ENCODE data around the gene TRO. TPM values are rescaled to one million over a fixed set of nuclear protein-coding genes. Genes with fewer than 3 reads are reported as not detected.
A peak's percentile ranks its signal among the peaks of the same experiment; 100 is the strongest.

TRO gene
- total and polyA plus RNA-seq, 4 experiments from 2014 or later = 0.66 to 2.2 (median 1.9) TPM; not detected in 1

DNA sequence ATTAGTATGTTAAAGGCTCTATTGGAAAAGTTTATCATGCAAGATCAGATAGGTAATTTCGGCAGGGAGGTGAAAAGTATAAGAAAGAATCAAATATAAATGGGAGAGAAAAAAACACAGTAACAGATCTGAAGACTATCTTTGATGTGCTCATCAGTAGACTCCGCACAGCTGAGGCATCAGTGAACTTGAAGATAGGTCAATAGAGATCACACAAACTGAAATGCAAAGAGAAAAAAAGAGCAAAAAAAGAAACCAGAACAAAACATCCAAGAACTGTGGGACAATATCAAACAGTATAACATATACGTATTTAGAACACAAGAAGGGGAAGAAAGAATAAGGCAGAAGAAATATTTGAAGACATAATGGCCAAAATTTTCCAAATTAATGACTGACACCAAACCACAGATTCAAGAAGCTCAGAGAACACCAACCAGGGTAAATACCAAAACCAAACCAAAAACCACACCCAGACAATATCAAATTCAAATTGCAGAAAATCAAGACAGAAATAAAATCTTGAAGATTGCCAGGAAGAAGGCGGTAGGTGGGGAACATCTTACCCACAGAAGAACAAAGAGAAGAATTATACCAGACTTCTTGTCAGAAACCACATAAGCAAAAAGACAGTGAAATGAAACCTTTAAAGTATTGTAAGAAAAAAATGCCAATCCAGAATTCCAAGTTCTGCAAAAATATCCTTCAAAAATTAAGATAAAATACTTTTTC, 44.3 kb downstream of the TRO start:
- H3K9me3 ChIP-seq (ENCODE audit: control insufficient read depth in 1 of 2, low read length in 2 of 2) = no peaks in the 10 kb centered on the region
- peaks cover 5% of the 10 kb centered on the region for H3K4me1 ChIP-seq (ENCODE audit: insufficient read depth, low read length)
- no peaks in the 10 kb centered on the region for H3K27me3 ChIP-seq (ENCODE audit: insufficient read depth, low read length)
- ChIA-PET POLR2A (ENCODE audit: partially characterized antibody) (no interaction called here), CTCF (ENCODE audit: partially characterized antibody) (no interaction called here)
- Mint-ChIP-seq H3K27me3 (peaks cover 0 to 1% of the 10 kb centered on the region in 2 donors), H3K27ac (peak overlapping the region in 6 of 7 donors; percentile 15 to 84 (median 44)), H3K36me3 (no peaks in the 10 kb centered on the region), H3K4me1 (peaks cover 11 to 23% (median 13%) of the 10 kb centered on the region in 4 donors), H3K4me3 (peak overlapping the region in 7 of 8 donors; percentile 14 to 74 (median 52)), H3K9me3 (peaks cover 0 to 5% (median 0%) of the 10 kb centered on the region in 8 donors)
- H3K27ac ChIP-seq (ENCODE audit: low read depth, low read length) = no peak overlapping the region
- intact Hi-C loops (cut with micrococcal nuclease) = no loop called here
- peak in 4 of 5 donors; percentile 9 to 18 (median 12) for DNase-seq
- no peaks in the 10 kb centered on the region for H3K36me3 ChIP-seq (ENCODE audit: insufficient read depth, low read length)
- H3K4me3 ChIP-seq (ENCODE audit: low read length in 2 of 2) = no peak overlapping the region

DNA sequence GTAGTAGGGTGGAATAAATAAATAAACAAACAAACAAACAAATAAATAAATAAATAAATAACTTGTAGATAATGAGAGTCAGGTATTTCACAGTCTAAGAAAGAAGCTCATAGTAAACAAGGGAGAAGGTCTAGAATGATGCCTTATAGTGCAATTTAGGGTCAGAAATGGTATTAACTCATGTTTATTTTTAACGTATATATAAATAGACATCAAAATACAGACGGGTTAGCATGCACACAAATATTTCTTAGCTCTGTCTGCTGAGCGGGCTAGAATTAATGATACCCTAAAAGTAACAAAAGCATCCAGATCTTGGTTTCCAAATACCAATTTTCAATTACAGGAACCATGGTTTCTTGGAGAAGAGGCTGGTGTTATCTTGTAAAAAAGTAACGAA, 56.8 kb downstream of the TRO start:
- no peak for DNase-seq
- H3K27ac Mint-ChIP-seq = no peak overlapping the region
- Histone ChIP-seq H3K4me3 (ENCODE audit: low read length in 2 of 2) (no peak overlapping the region), H3K9me3 (ENCODE audit: control insufficient read depth in 1 of 2, low read length in 2 of 2) (no peaks in the 10 kb centered on the region), H3K4me1 (ENCODE audit: insufficient read depth, low read length) (no peaks in the 10 kb centered on the region), H3K27me3 (ENCODE audit: insufficient read depth, low read length) (no peaks in the 10 kb centered on the region), H3K36me3 (ENCODE audit: insufficient read depth, low read length) (no peaks in the 10 kb centered on the region), H3K27ac (ENCODE audit: low read depth, low read length) (no peak overlapping the region)
- ChIA-PET POLR2A (ENCODE audit: partially characterized antibody) (no interaction called here), CTCF (ENCODE audit: partially characterized antibody) (no interaction called here)
- intact Hi-C loops (cut with micrococcal nuclease) = no loop called here
- H3K27me3 Mint-ChIP-seq = no peaks in the 10 kb centered on the region
- H3K9me3 Mint-ChIP-seq = peaks cover 0 to 4% (median 0%) of the 10 kb centered on the region in 8 donors
- H3K4me1 Mint-ChIP-seq = no peaks in the 10 kb centered on the region
- no peak overlapping the region for H3K4me3 Mint-ChIP-seq
- no peaks in the 10 kb centered on the region for H3K36me3 Mint-ChIP-seq

DNA sequence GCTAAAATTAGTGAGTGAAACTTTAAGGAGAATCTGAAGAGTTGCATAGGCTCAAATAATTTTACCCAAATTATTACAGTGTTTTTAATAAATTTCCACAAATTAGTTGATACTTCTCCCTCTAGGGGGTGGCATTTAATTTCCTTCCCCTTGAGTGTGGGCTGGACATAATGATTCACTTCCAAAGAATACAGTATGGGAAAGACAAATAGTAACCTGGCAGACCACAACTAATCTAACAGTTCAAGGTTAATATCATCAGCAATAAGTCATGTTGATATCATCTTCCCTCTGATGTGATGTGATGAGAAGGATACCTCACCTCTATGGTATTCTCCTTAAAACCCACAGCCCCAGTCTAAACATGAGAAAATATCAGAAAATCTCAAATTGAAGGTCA, 57.8 kb downstream of the TRO start:
- H3K27me3 Mint-ChIP-seq = no peaks in the 10 kb centered on the region
- H3K27ac ChIP-seq (ENCODE audit: low read depth, low read length) = no peak overlapping the region
- H3K36me3 Mint-ChIP-seq = no peaks in the 10 kb centered on the region
- H3K27ac Mint-ChIP-seq = no peak overlapping the region
- H3K27me3 ChIP-seq (ENCODE audit: insufficient read depth, low read length) = no peaks in the 10 kb centered on the region
- no peaks in the 10 kb centered on the region for H3K4me1 ChIP-seq (ENCODE audit: insufficient read depth, low read length)
- ChIA-PET POLR2A (ENCODE audit: partially characterized antibody) (no interaction called here), CTCF (ENCODE audit: partially characterized antibody) (no interaction called here)
- H3K4me1 Mint-ChIP-seq = no peaks in the 10 kb centered on the region
- no peaks in the 10 kb centered on the region for H3K36me3 ChIP-seq (ENCODE audit: insufficient read depth, low read length)
- H3K4me3 Mint-ChIP-seq = no peak overlapping the region
- H3K9me3 Mint-ChIP-seq = peaks cover 0 to 5% (median 0%) of the 10 kb centered on the region in 8 donors
- no peaks in the 10 kb centered on the region for H3K9me3 ChIP-seq (ENCODE audit: control insufficient read depth in 1 of 2, low read length in 2 of 2)
- DNase-seq = no peak
- H3K4me3 ChIP-seq (ENCODE audit: low read length in 2 of 2) = no peak overlapping the region
- intact Hi-C loops (cut with micrococcal nuclease) = no loop called here

DNA sequence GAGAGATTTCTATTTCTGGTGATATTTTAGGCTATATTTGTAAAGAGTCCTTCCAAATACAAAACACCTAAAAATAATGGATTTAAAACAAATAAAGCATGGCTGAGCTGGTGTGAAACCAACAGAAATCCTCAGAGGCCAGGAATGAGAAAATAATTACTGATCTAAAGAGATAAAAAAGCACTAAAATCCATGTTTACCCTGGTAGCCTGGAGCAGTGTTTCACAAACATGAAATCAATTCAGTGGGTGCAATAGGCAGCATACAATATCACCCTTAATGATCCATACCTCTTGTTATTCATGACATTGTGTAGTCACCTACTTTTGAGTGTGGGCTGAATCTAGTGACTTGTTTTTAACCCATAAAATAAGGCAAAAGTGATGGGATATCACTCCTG, 58.8 kb downstream of the TRO start:
- DNase-seq = no peak
- no peak overlapping the region for H3K4me3 ChIP-seq (ENCODE audit: low read length in 2 of 2)
- no peak overlapping the region for H3K27ac ChIP-seq (ENCODE audit: low read depth, low read length)
- no peak overlapping the region for H3K4me3 Mint-ChIP-seq
- no peaks in the 10 kb centered on the region for H3K36me3 Mint-ChIP-seq
- no peaks in the 10 kb centered on the region for H3K4me1 Mint-ChIP-seq
- CTCF ChIA-PET (ENCODE audit: partially characterized antibody) = no interaction called here
- H3K27me3 Mint-ChIP-seq = no peaks in the 10 kb centered on the region
- no peaks in the 10 kb centered on the region for H3K27me3 ChIP-seq (ENCODE audit: insufficient read depth, low read length)
- no peaks in the 10 kb centered on the region for H3K36me3 ChIP-seq (ENCODE audit: insufficient read depth, low read length)
- intact Hi-C loops (cut with micrococcal nuclease) = no loop called here
- H3K4me1 ChIP-seq (ENCODE audit: insufficient read depth, low read length) = no peaks in the 10 kb centered on the region
- H3K9me3 ChIP-seq (ENCODE audit: control insufficient read depth in 1 of 2, low read length in 2 of 2) = no peaks in the 10 kb centered on the region
- no peak overlapping the region for H3K27ac Mint-ChIP-seq
- H3K9me3 Mint-ChIP-seq = peaks cover 0 to 11% (median 0%) of the 10 kb centered on the region in 8 donors
- POLR2A ChIA-PET (ENCODE audit: partially characterized antibody) = no interaction called here

DNA sequence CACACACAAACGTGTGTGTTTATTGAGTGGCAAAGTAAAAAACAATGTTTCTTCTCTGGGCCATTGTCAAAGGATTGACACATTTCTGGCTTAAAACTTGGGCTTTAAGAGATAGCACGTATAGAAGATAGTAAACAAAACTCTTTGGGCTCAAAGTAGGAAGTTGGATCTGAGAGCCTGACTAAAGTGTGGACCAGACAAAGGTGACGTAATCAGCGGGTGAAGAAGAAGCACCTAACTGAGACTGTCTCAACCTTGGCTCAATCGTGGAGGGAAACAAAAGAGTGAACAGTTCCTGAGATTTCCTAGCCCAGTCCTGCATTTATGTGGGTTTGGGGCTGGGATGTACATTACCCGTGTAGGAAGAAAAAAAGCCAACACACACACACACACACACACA, 59.7 kb downstream of the TRO start:
- Mint-ChIP-seq H3K36me3 (no peaks in the 10 kb centered on the region), H3K27me3 (no peaks in the 10 kb centered on the region), H3K4me1 (no peaks in the 10 kb centered on the region), H3K9me3 (peaks cover 0 to 11% (median under 1%) of the 10 kb centered on the region in 8 donors), H3K27ac (no peak overlapping the region), H3K4me3 (no peak overlapping the region)
- intact Hi-C loops (cut with micrococcal nuclease) = no loop called here
- H3K9me3 ChIP-seq (ENCODE audit: control insufficient read depth in 1 of 2, low read length in 2 of 2) = no peaks in the 10 kb centered on the region
- no peaks in the 10 kb centered on the region for H3K27me3 ChIP-seq (ENCODE audit: insufficient read depth, low read length)
- CTCF ChIA-PET (ENCODE audit: partially characterized antibody) = no interaction called here
- H3K27ac ChIP-seq (ENCODE audit: low read depth, low read length) = no peak overlapping the region
- H3K4me3 ChIP-seq (ENCODE audit: low read length in 2 of 2) = no peak overlapping the region
- POLR2A ChIA-PET (ENCODE audit: partially characterized antibody) = no interaction called here
- no peak for DNase-seq
- H3K4me1 ChIP-seq (ENCODE audit: insufficient read depth, low read length) = no peaks in the 10 kb centered on the region
- no peaks in the 10 kb centered on the region for H3K36me3 ChIP-seq (ENCODE audit: insufficient read depth, low read length)

Other genes starting within 250 kb of the TRO start
- gene ITIH6, start 122.6 kb upstream of the TRO start, total RNA-seq = not detected
- gene ITIH6, start 122.6 kb upstream of the TRO start, polyA plus RNA-seq = not detected
- gene MAGED2, start 113.1 kb upstream of the TRO start, total RNA-seq = 10 to 100 TPM; 92.4 to 94.9 TPM
- gene MAGED2, start 113.1 kb upstream of the TRO start, polyA plus RNA-seq = 100 to 1,000 TPM in 1 of 2 donors, 10 to 100 TPM in 1; 94.0 to 143 TPM
- under 1 TPM; 0.35 to 0.78 TPM for gene PFKFB1, start 73.4 kb downstream of the TRO start, total RNA-seq
- gene PFKFB1, start 73.4 kb downstream of the TRO start, polyA plus RNA-seq = not detected
- 10 to 100 TPM; 13.4 TPM for gene APEX2, start 79.5 kb downstream of the TRO start, total RNA-seq
- 10 to 100 TPM; 16.9 to 17.8 TPM for gene APEX2, start 79.5 kb downstream of the TRO start, polyA plus RNA-seq
- gene ALAS2, start 110.2 kb downstream of the TRO start, total RNA-seq = not detected
- gene ALAS2, start 110.2 kb downstream of the TRO start, polyA plus RNA-seq = not detected
- 1 to 10 TPM in 1 of 2 experiments, not detected in 1; 1.0 TPM for gene PAGE2B, start 154.2 kb downstream of the TRO start, total RNA-seq
- gene PAGE2B, start 154.2 kb downstream of the TRO start, polyA plus RNA-seq = not detected
- not detected for gene PAGE2, start 168.2 kb downstream of the TRO start, total RNA-seq
- not detected for gene PAGE2, start 168.2 kb downstream of the TRO start, polyA plus RNA-seq